K562 (cell line): ENCODE data around the gene GNPTAB. TPM values are rescaled to one million over a fixed set of nuclear protein-coding genes. Genes with fewer than 3 reads are reported as not detected.

Experiments
- ARID4B ChIP-seq: sonication (generic); formaldehyde crosslinking; IDR thresholded peaks from 2 replicates; pipeline ENCODE4 v1.8.0; 2022; ENCODE audit warnings: mild to moderate bottlenecking, missing genetic modification reagents
- FOSL1 ChIP-seq: fragments of 200-800 bp; sonication (Bioruptor generic); conservative IDR thresholded peaks from 2 replicates; pipeline ENCODE4 v1.6.1; 2016; ENCODE audit warnings: missing genetic modification characterization, missing compliant biosample characterization
- FOXK2 ChIP-seq, 2 experiments: fragments of 450-650 bp; IDR thresholded peaks in 1 of 2; conservative IDR thresholded peaks in 1 of 2; 2 replicates each; pipeline ENCODE4 v1.6.1; 2016; ENCODE audit warnings: low read depth in 2 of 2, mild to moderate bottlenecking in 1 of 2
- HLTF ChIP-seq: fragments of 450-650 bp; IDR thresholded peaks from 2 replicates; pipeline ENCODE4 v1.6.1; 2016
- MAFF ChIP-seq: IDR thresholded peaks from 2 replicates; pipeline ENCODE4 v1.6.1; 2012; ENCODE audit warnings: low read length, improper control_type of control experiment
- MCM5 ChIP-seq: fragments of 450-650 bp; IDR thresholded peaks from 2 replicates; pipeline ENCODE4 v1.6.1; 2016; ENCODE audit warnings: low read depth
- MEIS2 ChIP-seq: fragments of 450-650 bp; IDR thresholded peaks from 2 replicates; pipeline ENCODE4 v1.6.1; 2014; ENCODE audit warnings: mild to moderate bottlenecking; ENCODE audit not compliant: partially characterized antibody
- NCOR1 ChIP-seq: fragments of 450-650 bp; IDR thresholded peaks from 2 replicates; pipeline ENCODE4 v1.6.1; 2016; ENCODE audit warnings: mild to moderate bottlenecking, moderate library complexity
- ZNF232 ChIP-seq: sonication (generic); formaldehyde crosslinking; IDR thresholded peaks from 2 replicates; pipeline ENCODE4 v1.8.0; 2022; ENCODE audit warnings: mild to moderate bottlenecking, missing genetic modification reagents
- ZNF766 ChIP-seq: fragments of 200-800 bp; sonication (Bioruptor generic); conservative IDR thresholded peaks from 2 replicates; pipeline ENCODE4 v1.6.1; 2016; ENCODE audit warnings: missing genetic modification characterization, missing compliant biosample characterization
- polyA plus RNA-seq, 8 experiments: library from polyadenylated mRNA; depleted of rRNA in 4 of 8; stranded (reverse) in 5 of 8; unstranded in 3 of 8; fragments of >200 nt; fragmentation: Nextera tagmentation in 2 of 8; fragmentation: Illumina TruSeq in 1 of 8; extraction: Ambion mirVana in 2 of 8; extraction: Trizol in 1 of 8; gene quantifications; 2 replicates each; pipeline versions ENCODE4 v1.2.1 to v1.2.3, GENCODE V29; 2011 to 2014; ENCODE audit warnings: inconsistent platforms in 1 of 8, missing spikeins in 1 of 8
- total RNA-seq, 7 experiments: library from RNA; depleted of rRNA in 6 of 7; stranded (reverse); fragments of >200 nt in 6 of 7; fragmentation: Illumina TruSeq in 2 of 7; extraction: Trizol in 2 of 7; gene quantifications; 2 replicates each; pipeline versions ENCODE4 v1.2.1 to v1.2.3, GENCODE V29; 2011 to 2021; ENCODE audit warnings: low replicate concordance in 1 of 7
- TF ChIP-seq, protein P1 (sequence below): sonication (generic); IDR thresholded peaks from 2 replicates; pipeline ENCODE4 v1.6.1; 2016
- TF ChIP-seq, protein P2 (sequence below), 3 experiments: fragments of 200-800 bp in 1 of 3; fragments of 250-450 bp in 1 of 3; fragments of 450-650 bp in 1 of 3; sonication (Bioruptor Pico) in 1 of 3; sonication (Bioruptor generic) in 1 of 3; formaldehyde crosslinking in 1 of 3; IDR thresholded peaks; 2 replicates each; pipeline versions ENCODE4 v1.6.1 to v1.8.0; 2016 to 2022; ENCODE audit warnings: mild to moderate bottlenecking in 2 of 3, missing genetic modification characterization in 2 of 3, missing compliant biosample characterization in 1 of 3, moderate library complexity in 1 of 3
- TF ChIP-seq, protein P3 (sequence below): fragments of 250-450 bp; sonication (Bioruptor Pico); IDR thresholded peaks from 2 replicates; pipeline ENCODE4 v1.4.0; 2020
- TF ChIP-seq, protein P4 (sequence below), 2 experiments: IDR thresholded peaks in 1 of 2; conservative IDR thresholded peaks in 1 of 2; 2 replicates each; pipeline ENCODE4 v1.6.1; 2016; ENCODE audit warnings: low read depth in 2 of 2, mild to moderate bottlenecking in 1 of 2, missing compliant biosample characterization in 1 of 2, missing genetic modification characterization in 1 of 2, moderate library complexity in 1 of 2

GNPTAB gene
- total and polyA plus RNA-seq, 9 of the 15 experiments (the other 6 are each of a cell fraction or from before 2014, with no cell fraction given) = 5.9 to 23.2 (median 19.3) TPM

GRCh38 chr12:101793401-101793800 is 37.4 kb downstream of the GNPTAB start (continued):
- TF ChIP-seq, protein P1, sequence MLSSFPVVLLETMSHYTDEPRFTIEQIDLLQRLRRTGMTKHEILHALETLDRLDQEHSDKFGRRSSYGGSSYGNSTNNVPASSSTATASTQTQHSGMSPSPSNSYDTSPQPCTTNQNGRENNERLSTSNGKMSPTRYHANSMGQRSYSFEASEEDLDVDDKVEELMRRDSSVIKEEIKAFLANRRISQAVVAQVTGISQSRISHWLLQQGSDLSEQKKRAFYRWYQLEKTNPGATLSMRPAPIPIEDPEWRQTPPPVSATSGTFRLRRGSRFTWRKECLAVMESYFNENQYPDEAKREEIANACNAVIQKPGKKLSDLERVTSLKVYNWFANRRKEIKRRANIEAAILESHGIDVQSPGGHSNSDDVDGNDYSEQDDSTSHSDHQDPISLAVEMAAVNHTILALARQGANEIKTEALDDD = peak; percentile 94
- TF ChIP-seq FOXK2 (conservative IDR thresholded peaks at IDR 0.05 in 1 of 2, IDR thresholded peaks at IDR 0.05 in 1 of 2; ENCODE audit: low read depth in 2 of 2) (peak; percentile 27 to 62; a peak in 3 of 4 replicates), ARID4B (no peak), MAFF (peak; percentile 41; the same call in 1 of the 2 replicates), NCOR1 (peak; percentile 59), ZNF232 (CRISPR knock-in tag) (no peak), ZNF766 (CRISPR knock-in tag) (0 out of 2 replicates have a peak, but pooled peaks have one; percentile 27), FOSL1 (peak; percentile 95), MEIS2 (peak; percentile 89), HLTF (no peak), MCM5 (no peak)
- TF ChIP-seq, protein P2, sequence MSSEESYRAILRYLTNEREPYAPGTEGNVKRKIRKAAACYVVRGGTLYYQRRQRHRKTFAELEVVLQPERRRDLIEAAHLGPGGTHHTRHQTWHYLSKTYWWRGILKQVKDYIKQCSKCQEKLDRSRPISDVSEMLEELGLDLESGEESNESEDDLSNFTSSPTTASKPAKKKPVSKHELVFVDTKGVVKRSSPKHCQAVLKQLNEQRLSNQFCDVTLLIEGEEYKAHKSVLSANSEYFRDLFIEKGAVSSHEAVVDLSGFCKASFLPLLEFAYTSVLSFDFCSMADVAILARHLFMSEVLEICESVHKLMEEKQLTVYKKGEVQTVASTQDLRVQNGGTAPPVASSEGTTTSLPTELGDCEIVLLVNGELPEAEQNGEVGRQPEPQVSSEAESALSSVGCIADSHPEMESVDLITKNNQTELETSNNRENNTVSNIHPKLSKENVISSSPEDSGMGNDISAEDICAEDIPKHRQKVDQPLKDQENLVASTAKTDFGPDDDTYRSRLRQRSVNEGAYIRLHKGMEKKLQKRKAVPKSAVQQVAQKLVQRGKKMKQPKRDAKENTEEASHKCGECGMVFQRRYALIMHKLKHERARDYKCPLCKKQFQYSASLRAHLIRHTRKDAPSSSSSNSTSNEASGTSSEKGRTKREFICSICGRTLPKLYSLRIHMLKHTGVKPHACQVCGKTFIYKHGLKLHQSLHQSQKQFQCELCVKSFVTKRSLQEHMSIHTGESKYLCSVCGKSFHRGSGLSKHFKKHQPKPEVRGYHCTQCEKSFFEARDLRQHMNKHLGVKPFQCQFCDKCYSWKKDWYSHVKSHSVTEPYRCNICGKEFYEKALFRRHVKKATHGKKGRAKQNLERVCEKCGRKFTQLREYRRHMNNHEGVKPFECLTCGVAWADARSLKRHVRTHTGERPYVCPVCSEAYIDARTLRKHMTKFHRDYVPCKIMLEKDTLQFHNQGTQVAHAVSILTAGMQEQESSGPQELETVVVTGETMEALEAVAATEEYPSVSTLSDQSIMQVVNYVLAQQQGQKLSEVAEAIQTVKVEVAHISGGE (CRISPR knock-in tag; IDR thresholded peaks at IDR 0.05) = no peak
- TF ChIP-seq, protein P3, sequence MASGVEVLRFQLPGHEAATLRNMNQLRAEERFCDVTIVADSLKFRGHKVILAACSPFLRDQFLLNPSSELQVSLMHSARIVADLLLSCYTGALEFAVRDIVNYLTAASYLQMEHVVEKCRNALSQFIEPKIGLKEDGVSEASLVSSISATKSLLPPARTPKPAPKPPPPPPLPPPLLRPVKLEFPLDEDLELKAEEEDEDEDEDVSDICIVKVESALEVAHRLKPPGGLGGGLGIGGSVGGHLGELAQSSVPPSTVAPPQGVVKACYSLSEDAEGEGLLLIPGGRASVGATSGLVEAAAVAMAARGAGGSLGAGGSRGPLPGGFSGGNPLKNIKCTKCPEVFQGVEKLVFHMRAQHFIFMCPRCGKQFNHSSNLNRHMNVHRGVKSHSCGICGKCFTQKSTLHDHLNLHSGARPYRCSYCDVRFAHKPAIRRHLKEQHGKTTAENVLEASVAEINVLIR = no peak
- TF ChIP-seq, protein P4, sequence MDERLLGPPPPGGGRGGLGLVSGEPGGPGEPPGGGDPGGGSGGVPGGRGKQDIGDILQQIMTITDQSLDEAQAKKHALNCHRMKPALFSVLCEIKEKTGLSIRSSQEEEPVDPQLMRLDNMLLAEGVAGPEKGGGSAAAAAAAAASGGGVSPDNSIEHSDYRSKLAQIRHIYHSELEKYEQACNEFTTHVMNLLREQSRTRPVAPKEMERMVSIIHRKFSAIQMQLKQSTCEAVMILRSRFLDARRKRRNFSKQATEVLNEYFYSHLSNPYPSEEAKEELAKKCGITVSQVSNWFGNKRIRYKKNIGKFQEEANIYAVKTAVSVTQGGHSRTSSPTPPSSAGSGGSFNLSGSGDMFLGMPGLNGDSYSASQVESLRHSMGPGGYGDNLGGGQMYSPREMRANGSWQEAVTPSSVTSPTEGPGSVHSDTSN (CRISPR knock-in tag; IDR thresholded peaks at IDR 0.05; ENCODE audit: low read depth) = no peak
- TF ChIP-seq, protein P4 (tag; conservative IDR thresholded peaks at IDR 0.05; ENCODE audit: low read depth) = peak; percentile 74
